ENCODE results near the gene IGSF3.
A peak's percentile ranks its signal among the peaks of the same experiment; 100 is the strongest.

Gene IGSF3

DNA sequence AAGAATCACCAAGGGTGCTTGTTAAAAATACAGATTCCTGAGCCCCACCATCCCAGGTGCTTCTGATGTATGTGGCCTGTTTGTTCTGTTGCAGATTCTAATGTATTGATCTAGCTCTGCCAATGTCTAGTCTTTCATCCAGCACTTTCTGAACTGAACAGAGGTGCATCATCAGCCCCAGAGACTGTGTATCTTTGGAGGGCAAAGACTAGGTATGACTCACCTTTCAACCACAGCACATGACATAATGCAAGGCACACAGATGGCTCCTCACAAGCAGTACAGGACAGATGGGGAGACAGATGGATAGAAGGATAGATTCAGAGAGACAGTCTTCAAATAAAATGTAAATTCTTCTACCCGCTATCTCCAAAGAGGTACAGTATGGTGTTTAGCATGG lies 129.0 kb downstream of the IGSF3 start:
- peak; percentile 65 for DNase-seq (ENCODE audit: low spot score)
- CTCF ChIA-PET = interaction anchor here (0.6 kb wide), 1 partner anchor 414 kb away, joined by 5 read pairs; no protein-coding TSS in a partner anchor
- TF ChIP-seq, protein P1, sequence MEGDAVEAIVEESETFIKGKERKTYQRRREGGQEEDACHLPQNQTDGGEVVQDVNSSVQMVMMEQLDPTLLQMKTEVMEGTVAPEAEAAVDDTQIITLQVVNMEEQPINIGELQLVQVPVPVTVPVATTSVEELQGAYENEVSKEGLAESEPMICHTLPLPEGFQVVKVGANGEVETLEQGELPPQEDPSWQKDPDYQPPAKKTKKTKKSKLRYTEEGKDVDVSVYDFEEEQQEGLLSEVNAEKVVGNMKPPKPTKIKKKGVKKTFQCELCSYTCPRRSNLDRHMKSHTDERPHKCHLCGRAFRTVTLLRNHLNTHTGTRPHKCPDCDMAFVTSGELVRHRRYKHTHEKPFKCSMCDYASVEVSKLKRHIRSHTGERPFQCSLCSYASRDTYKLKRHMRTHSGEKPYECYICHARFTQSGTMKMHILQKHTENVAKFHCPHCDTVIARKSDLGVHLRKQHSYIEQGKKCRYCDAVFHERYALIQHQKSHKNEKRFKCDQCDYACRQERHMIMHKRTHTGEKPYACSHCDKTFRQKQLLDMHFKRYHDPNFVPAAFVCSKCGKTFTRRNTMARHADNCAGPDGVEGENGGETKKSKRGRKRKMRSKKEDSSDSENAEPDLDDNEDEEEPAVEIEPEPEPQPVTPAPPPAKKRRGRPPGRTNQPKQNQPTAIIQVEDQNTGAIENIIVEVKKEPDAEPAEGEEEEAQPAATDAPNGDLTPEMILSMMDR (conservative IDR thresholded peaks at IDR 0.05; ENCODE audit: low read depth) = no peak
- H3K27ac ChIP-seq = no peak overlapping the region
- POLR2A ChIA-PET (ENCODE audit: low non-redundant PET) = no interaction called here

GRCh38 chr1:116537898-116538297 lies 129.6 kb downstream of the IGSF3 start:
- CTCF ChIA-PET = interaction anchor here (1.0 kb wide), 1 partner anchor 18 kb away, joined by 3 read pairs; no protein-coding TSS in a partner anchor
- TF ChIP-seq, protein P1 (conservative IDR thresholded peaks at IDR 0.05; ENCODE audit: low read depth) = no peak
- POLR2A ChIA-PET (ENCODE audit: low non-redundant PET) = no interaction called here
- no peak for DNase-seq (ENCODE audit: low spot score)
- H3K27ac ChIP-seq = no peak overlapping the region

DNA sequence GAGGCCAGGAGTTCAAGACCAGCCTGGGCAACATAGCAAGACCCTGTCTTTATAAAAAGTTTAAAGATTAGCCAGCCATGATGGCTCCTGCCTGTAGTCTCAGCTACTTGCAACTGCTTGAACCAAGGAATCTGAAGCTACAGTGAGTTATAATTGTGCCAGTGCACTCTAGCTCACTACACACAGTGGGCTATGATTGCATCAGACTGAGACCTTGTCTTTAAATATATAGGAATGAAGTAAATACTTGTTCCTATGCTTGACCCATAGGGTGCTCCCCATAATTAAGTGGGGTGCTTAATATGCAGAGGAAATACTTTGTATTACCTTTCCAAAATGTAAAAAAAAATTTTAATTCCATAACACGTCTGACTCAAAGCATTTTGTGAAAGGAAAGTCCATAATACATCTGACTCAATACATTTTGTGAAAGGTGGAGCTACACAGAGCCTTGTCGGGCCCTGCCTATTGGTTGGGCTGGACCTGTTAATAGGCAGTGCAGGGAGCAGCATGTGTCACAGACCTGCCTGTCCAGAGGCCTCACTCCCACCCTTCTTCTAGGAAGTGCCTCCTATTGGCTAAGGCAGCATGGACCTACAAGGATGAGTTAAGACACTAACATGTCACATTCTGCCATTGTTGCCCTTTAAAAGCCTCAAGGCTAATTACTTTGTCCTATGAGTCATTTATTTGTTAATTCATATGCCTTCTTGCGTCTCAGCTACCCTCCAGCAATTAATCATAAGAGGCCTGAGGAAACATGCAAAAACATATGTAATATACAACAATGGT lies 130.3 kb downstream of the IGSF3 start:
- CTCF ChIA-PET = interaction anchor here (0.6 to 1.0 kb wide), 2 partner anchors 19 to 458 kb away, joined by 3 read pairs; no protein-coding TSS in a partner anchor
- peak; percentile 93 for DNase-seq (ENCODE audit: low spot score)
- H3K27ac ChIP-seq = peak overlapping the region; percentile 68
- TF ChIP-seq, protein P1 (conservative IDR thresholded peaks at IDR 0.05; ENCODE audit: low read depth) = no peak
- POLR2A ChIA-PET (ENCODE audit: low non-redundant PET) = no interaction called here

- TF ChIP-seq, protein P1 (conservative IDR thresholded peaks at IDR 0.05; ENCODE audit: low read depth) = no peak
- POLR2A ChIA-PET (ENCODE audit: low non-redundant PET) = no interaction called here
- CTCF ChIA-PET = no interaction called here
- H3K27ac ChIP-seq = no peak overlapping the region
- no peak for DNase-seq (ENCODE audit: low spot score)
These were observed 133.4 kb downstream of the IGSF3 start for GRCh38 chr1:116534014-116534739.

- TF ChIP-seq, protein P1 (conservative IDR thresholded peaks at IDR 0.05; ENCODE audit: low read depth) = no peak
- DNase-seq (ENCODE audit: low spot score) = no peak
- ChIA-PET CTCF (no interaction called here), POLR2A (ENCODE audit: low non-redundant PET) (no interaction called here)
- no peak overlapping the region for H3K27ac ChIP-seq
These were observed 134.1 kb downstream of the IGSF3 start for GRCh38 chr1:116533429-116533820.

GRCh38 chr1:116532671-116533428 lies 134.7 kb downstream of the IGSF3 start:
- ChIA-PET POLR2A (ENCODE audit: low non-redundant PET) (no interaction called here), CTCF (no interaction called here)
- DNase-seq (ENCODE audit: low spot score) = no peak

More at GRCh38 chr1:116532671-116533428, 134.7 kb downstream of the IGSF3 start:
- TF ChIP-seq, protein P1 (conservative IDR thresholded peaks at IDR 0.05; ENCODE audit: low read depth) = no peak
- no peak overlapping the region for H3K27ac ChIP-seq

Data from RWPE1 (cell line).